Measurements from ENCODE around the gene CD36. TPM values are rescaled to one million over a fixed set of nuclear protein-coding genes. Genes with fewer than 3 reads are reported as not detected.

CD36 gene
- total RNA-seq, 1 donor from 2014 or later = 1.6 TPM

GRCh38 chr7:80623503-80624252 lies 14.8 kb upstream of the CD36 start:
- Histone ChIP-seq H3K27ac (no peak overlapping the region), H3K79me2 (ENCODE audit: low read depth) (no peaks in the 10 kb centered on the region), H3K9me3 (ENCODE audit: low read depth) (no peaks in the 10 kb centered on the region), H3K4me1 (peaks cover 8% of the 10 kb centered on the region), H3K27me3 (no peaks in the 10 kb centered on the region), H3K4me3 (no peak overlapping the region), H3F3A (ENCODE audit: low read depth) (no peaks in the 10 kb centered on the region), H3K36me3 (no peaks in the 10 kb centered on the region), H3K4me2 (no peak overlapping the region), H2AFZ (replicated peaks) (peak overlapping the region; percentile 13), H4K20me1 (ENCODE audit: low read depth) (no peaks in the 10 kb centered on the region), H3K9ac (no peak overlapping the region)
- TF ChIP-seq CTCF (IDR thresholded peaks at IDR 0.05) (no peak), EZH2phosphoT487 (IDR thresholded peaks at IDR 0.05) (no peak), EZH2 (IDR thresholded peaks at IDR 0.05) (no peak)
- H3K4me3 Mint-ChIP-seq = no peak overlapping the region
- DNase-seq (ENCODE audit: low spot score) = peak; percentile 47
- no peaks in the 10 kb centered on the region for H3K27me3 Mint-ChIP-seq (ENCODE audit: insufficient read depth, low read depth)
- H3K4me1 Mint-ChIP-seq = peaks cover 8% of the 10 kb centered on the region
- H3K9me3 Mint-ChIP-seq = no peaks in the 10 kb centered on the region
- H3K36me3 Mint-ChIP-seq = no peaks in the 10 kb centered on the region
- no peak overlapping the region for H3K27ac Mint-ChIP-seq

GRCh38 chr7:80624763-80625162 lies 13.7 kb upstream of the CD36 start:
- Mint-ChIP-seq H3K27me3 (ENCODE audit: insufficient read depth, low read depth) (peaks cover 2% of the 10 kb centered on the region), H3K9me3 (no peaks in the 10 kb centered on the region), H3K36me3 (no peaks in the 10 kb centered on the region), H3K4me3 (no peak overlapping the region), H3K4me1 (peaks cover 8% of the 10 kb centered on the region), H3K27ac (no peak overlapping the region)
- Histone ChIP-seq H3K9me3 (ENCODE audit: low read depth) (no peaks in the 10 kb centered on the region), H3K9ac (no peak overlapping the region), H2AFZ (replicated peaks) (no peak overlapping the region), H3K4me2 (no peak overlapping the region), H3K27me3 (no peaks in the 10 kb centered on the region), H3K27ac (no peak overlapping the region), H3K4me1 (peaks cover 8% of the 10 kb centered on the region), H4K20me1 (ENCODE audit: low read depth) (no peaks in the 10 kb centered on the region), H3K4me3 (no peak overlapping the region), H3K36me3 (no peaks in the 10 kb centered on the region), H3F3A (ENCODE audit: low read depth) (no peaks in the 10 kb centered on the region), H3K79me2 (ENCODE audit: low read depth) (no peaks in the 10 kb centered on the region)
- no peak for TF ChIP-seq CTCF (IDR thresholded peaks at IDR 0.05)
- no peak for TF ChIP-seq EZH2 (IDR thresholded peaks at IDR 0.05)
- no peak for TF ChIP-seq EZH2phosphoT487 (IDR thresholded peaks at IDR 0.05)
- DNase-seq (ENCODE audit: low spot score) = no peak

GRCh38 chr7:80629023-80629422 lies 9.4 kb upstream of the CD36 start:
- Histone ChIP-seq H3K4me2 (no peak overlapping the region), H3K79me2 (ENCODE audit: low read depth) (no peaks in the 10 kb centered on the region), H2AFZ (replicated peaks) (no peak overlapping the region), H3K4me1 (peaks cover 3% of the 10 kb centered on the region), H3K27me3 (no peaks in the 10 kb centered on the region), H3K9ac (no peak overlapping the region), H4K20me1 (ENCODE audit: low read depth) (no peaks in the 10 kb centered on the region), H3K36me3 (no peaks in the 10 kb centered on the region), H3K4me3 (no peak overlapping the region), H3K27ac (no peak overlapping the region), H3K9me3 (ENCODE audit: low read depth) (no peaks in the 10 kb centered on the region), H3F3A (ENCODE audit: low read depth) (no peaks in the 10 kb centered on the region)
- peaks cover 4% of the 10 kb centered on the region for H3K4me1 Mint-ChIP-seq
- no peak overlapping the region for H3K27ac Mint-ChIP-seq
- H3K36me3 Mint-ChIP-seq = no peaks in the 10 kb centered on the region
- H3K4me3 Mint-ChIP-seq = no peak overlapping the region
- TF ChIP-seq EZH2phosphoT487 (IDR thresholded peaks at IDR 0.05) (no peak), CTCF (IDR thresholded peaks at IDR 0.05) (no peak), EZH2 (IDR thresholded peaks at IDR 0.05) (no peak)
- DNase-seq (ENCODE audit: low spot score) = no peak
- peaks cover 2% of the 10 kb centered on the region for H3K27me3 Mint-ChIP-seq (ENCODE audit: insufficient read depth, low read depth)
- no peaks in the 10 kb centered on the region for H3K9me3 Mint-ChIP-seq
